Prostate gland (tissue), 2 donors: ENCODE results near the gene PCDHB3.

ENCODE experiments used
- POLR2A ChIP-seq: fragments of 450-650 bp; IDR thresholded peaks from one replicate; pipeline ENCODE4 v1.6.1; 2016; ENCODE audit warnings: antibody characterized with exemption, mild to moderate bottlenecking
- POLR2AphosphoS5 ChIP-seq: sonication (generic); formaldehyde crosslinking; IDR thresholded peaks from one replicate; pipeline ENCODE4 v1.6.1; 2017; ENCODE audit warnings: antibody characterized with exemption
- TF ChIP-seq, protein P1 (sequence below), 4 experiments: fragments of 200-600 bp in 2 of 4; fragments of 450-650 bp in 2 of 4; sonication (generic) in 2 of 4; IDR thresholded peaks; 1 replicate in 3 of 4; 2 replicates in 1 of 4; pipeline ENCODE4 v1.5.1; 2016 to 2019; ENCODE audit warnings: antibody characterized with exemption in 4 of 4, mild to moderate bottlenecking in 2 of 4, moderate library complexity in 2 of 4

DNA sequence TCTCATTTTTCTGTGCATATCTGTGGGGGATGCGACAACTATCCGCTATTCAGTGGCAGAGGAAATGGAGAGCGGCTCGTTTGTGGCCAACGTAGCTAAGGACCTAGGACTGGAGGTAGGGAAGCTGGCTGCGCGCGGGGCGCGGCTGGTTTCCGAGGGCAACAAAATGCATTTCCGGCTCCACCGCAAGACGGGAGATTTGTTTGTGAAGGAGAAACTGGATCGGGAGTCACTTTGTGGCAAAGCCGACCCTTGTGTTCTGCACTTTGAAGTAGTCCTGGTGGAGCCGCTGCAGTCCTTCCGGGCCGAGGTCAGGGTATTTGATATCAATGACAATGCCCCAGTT is 48.8 kb upstream of the PCDHB3 start:
- TF ChIP-seq, protein P1, sequence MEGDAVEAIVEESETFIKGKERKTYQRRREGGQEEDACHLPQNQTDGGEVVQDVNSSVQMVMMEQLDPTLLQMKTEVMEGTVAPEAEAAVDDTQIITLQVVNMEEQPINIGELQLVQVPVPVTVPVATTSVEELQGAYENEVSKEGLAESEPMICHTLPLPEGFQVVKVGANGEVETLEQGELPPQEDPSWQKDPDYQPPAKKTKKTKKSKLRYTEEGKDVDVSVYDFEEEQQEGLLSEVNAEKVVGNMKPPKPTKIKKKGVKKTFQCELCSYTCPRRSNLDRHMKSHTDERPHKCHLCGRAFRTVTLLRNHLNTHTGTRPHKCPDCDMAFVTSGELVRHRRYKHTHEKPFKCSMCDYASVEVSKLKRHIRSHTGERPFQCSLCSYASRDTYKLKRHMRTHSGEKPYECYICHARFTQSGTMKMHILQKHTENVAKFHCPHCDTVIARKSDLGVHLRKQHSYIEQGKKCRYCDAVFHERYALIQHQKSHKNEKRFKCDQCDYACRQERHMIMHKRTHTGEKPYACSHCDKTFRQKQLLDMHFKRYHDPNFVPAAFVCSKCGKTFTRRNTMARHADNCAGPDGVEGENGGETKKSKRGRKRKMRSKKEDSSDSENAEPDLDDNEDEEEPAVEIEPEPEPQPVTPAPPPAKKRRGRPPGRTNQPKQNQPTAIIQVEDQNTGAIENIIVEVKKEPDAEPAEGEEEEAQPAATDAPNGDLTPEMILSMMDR (IDR thresholded peaks at IDR 0.05) = no peak
- TF ChIP-seq POLR2A (no peak), POLR2AphosphoS5 (no peak)
